Stimulated activated memory B cell treated with anti-CD40 and anti-IgM and Interleukin-4, amounts not matched to agents 10 μg/mL and 1 μg/mL and 100 μg/mL, for 72 hours (primary cell): ENCODE measurements around the gene TIMP1.
A peak's percentile ranks its signal among the peaks of the same experiment; 100 is the strongest.

Experiments
- ATAC-seq: fragments of 150-1000 bp; cut with Tn5 transposase; 2 replicates; pipeline ENCODE4 v1.10.0; 2021
- H3K27ac Mint-ChIP-seq: one replicate; pipeline ENCODE4 v1.8.0; 2022; ENCODE audit warnings: mild to moderate bottlenecking, mixed read lengths
- H3K27me3 Mint-ChIP-seq: one replicate; pipeline ENCODE4 v1.8.0; 2022; ENCODE audit warnings: mixed read lengths
- H3K36me3 Mint-ChIP-seq: one replicate; pipeline ENCODE4 v1.8.0; 2022; ENCODE audit warnings: mixed read lengths
- H3K4me1 Mint-ChIP-seq: one replicate; pipeline ENCODE4 v1.8.0; 2022; ENCODE audit warnings: mixed read lengths
- H3K4me3 Mint-ChIP-seq: one replicate; pipeline ENCODE4 v1.8.0; 2022; ENCODE audit warnings: mild to moderate bottlenecking, moderate library complexity, mixed read lengths
- H3K9me3 Mint-ChIP-seq: one replicate; pipeline ENCODE4 v1.8.0; 2022; ENCODE audit warnings: mixed read lengths

TIMP1 gene

GRCh38 chrX:47632666-47633065, 50.4 kb downstream of the TIMP1 start:
- ATAC-seq = peak; percentile 61
- Mint-ChIP-seq H3K9me3 (no peaks in the 10 kb centered on the region), H3K27ac (peak overlapping the region; percentile 64), H3K36me3 (peaks cover 29% of the 10 kb centered on the region), H3K27me3 (no peaks in the 10 kb centered on the region), H3K4me3 (no peak overlapping the region), H3K4me1 (peaks cover 39% of the 10 kb centered on the region)

- no peaks in the 10 kb centered on the region for H3K9me3 Mint-ChIP-seq
- H3K27ac Mint-ChIP-seq = no peak overlapping the region
- H3K36me3 Mint-ChIP-seq = peaks cover 34% of the 10 kb centered on the region
- no peaks in the 10 kb centered on the region for H3K27me3 Mint-ChIP-seq
- H3K4me1 Mint-ChIP-seq = peaks cover 40% of the 10 kb centered on the region
- H3K4me3 Mint-ChIP-seq = no peak overlapping the region
- ATAC-seq = no peak
These were observed 51.7 kb downstream of the TIMP1 start for GRCh38 chrX:47633689-47634590.

- ATAC-seq = no peak
- peaks cover 34% of the 10 kb centered on the region for H3K4me1 Mint-ChIP-seq
- H3K4me3 Mint-ChIP-seq = no peak overlapping the region
These were observed 52.8 kb downstream of the TIMP1 start for GRCh38 chrX:47634871-47635575.

More at GRCh38 chrX:47634871-47635575, 52.8 kb downstream of the TIMP1 start:
- Mint-ChIP-seq H3K9me3 (no peaks in the 10 kb centered on the region), H3K27me3 (no peaks in the 10 kb centered on the region), H3K27ac (no peak overlapping the region), H3K36me3 (peaks cover 45% of the 10 kb centered on the region)
